GM18499 (cell line): Measurements from ENCODE around the gene ABL1.

ENCODE experiments used
- ATAC-seq: cut with Tn5 transposase; IDR thresholded peaks from one replicate; pipeline ENCODE4 v1.9.1; 2021; ENCODE audit warnings: moderate number of reproducible peaks; ENCODE audit not compliant: insufficient read depth, unreplicated experiment

Gene ABL1

GRCh38 chr9:130927995-130928900, 93.2 kb downstream of the ABL1 start:
- no peak for ATAC-seq

- ATAC-seq = no peak
These were observed 94.6 kb downstream of the ABL1 start for GRCh38 chr9:130929571-130930038.

GRCh38 chr9:130930132-130930803, 95.2 kb downstream of the ABL1 start:
- no peak for ATAC-seq

GRCh38 chr9:130930804-130931349, 95.8 kb downstream of the ABL1 start:
- ATAC-seq = no peak

- ATAC-seq = no peak
These were observed 96.6 kb downstream of the ABL1 start for GRCh38 chr9:130931508-130932254.

GRCh38 chr9:130932255-130933079, 97.4 kb downstream of the ABL1 start:
- ATAC-seq = no peak

- no peak for ATAC-seq
These were observed 98.3 kb downstream of the ABL1 start for GRCh38 chr9:130933114-130934046.

- no peak for ATAC-seq
These were observed 99.2 kb downstream of the ABL1 start for GRCh38 chr9:130934246-130934645.

- no peak for ATAC-seq
These were observed 99.9 kb downstream of the ABL1 start for GRCh38 chr9:130934702-130935647.

GRCh38 chr9:130935648-130936271, 100.7 kb downstream of the ABL1 start:
- ATAC-seq = no peak

GRCh38 chr9:130936285-130937117, 101.4 kb downstream of the ABL1 start:
- ATAC-seq = no peak
